Measurements from ENCODE around the gene RAB3IP.
"Not testable (repeated sequence)": the region's sequence is repeated elsewhere in the genome, so short reads cannot be mapped to it uniquely, and the experiment has no call there.

RAB3IP gene

DNA sequence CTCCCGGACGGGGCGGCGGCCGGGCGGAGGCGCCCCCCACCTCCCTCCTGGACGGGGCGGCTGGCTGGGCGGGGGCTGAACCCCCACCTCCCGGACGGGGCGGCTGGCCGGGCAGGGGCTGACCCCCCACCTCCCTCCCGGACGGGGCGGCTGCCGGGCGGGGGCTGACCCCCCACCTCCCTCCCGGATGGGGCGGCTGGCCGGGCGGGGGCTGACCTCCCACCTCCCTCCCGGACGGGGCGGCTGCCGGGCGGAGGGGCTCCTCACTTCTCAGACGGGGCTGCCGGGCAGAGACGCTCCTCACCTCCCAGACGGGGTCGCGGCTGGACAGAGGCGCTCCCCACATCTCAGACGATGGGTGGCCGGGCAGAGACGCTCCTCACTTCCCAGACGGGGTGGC is 20.9 kb downstream of the RAB3IP start:
- not testable (repeated sequence) for H3K27me3 ChIP-seq (ENCODE audit: insufficient read depth, low read length); H3K4me1 ChIP-seq (ENCODE audit: insufficient read depth, low read length); H3K27ac ChIP-seq (ENCODE audit: low read length); H3K9ac ChIP-seq (ENCODE audit: low read depth, low read length); H3K4me3 ChIP-seq (ENCODE audit: low read length)
- Histone ChIP-seq H3K36me3 (ENCODE audit: insufficient read depth, low read depth, low read length) (peaks cover 29% of the 10 kb centered on the region), H3K9me3 (ENCODE audit: insufficient read depth, low read depth, low read length) (peaks cover 45% of the 10 kb centered on the region)

DNA sequence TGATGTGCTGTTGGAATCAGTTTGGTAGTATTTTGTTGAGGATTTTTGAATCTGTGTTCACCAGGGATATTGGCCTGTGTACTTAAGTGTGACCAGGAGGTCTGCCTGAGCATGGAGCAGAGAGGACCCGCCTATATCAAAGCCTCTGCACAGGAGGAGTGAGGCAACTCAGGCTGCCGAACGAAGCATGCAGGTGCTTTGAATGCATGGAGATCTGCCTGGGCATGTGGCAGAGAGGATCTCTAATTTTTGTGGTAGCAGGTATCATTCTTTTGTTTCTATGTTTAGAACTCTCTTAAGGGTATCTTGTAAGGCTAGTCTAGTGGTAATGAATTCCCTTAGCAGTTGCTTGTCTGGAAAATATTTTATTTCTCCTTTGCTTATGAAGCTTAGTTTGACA is 26.9 kb downstream of the RAB3IP start:
- no peaks in the 10 kb centered on the region for H3K27me3 ChIP-seq (ENCODE audit: insufficient read depth, low read length)
- peaks cover 26% of the 10 kb centered on the region for H3K36me3 ChIP-seq (ENCODE audit: insufficient read depth, low read depth, low read length)
- H3K27ac ChIP-seq (ENCODE audit: low read length), result no peak overlapping the region
- H3K9ac ChIP-seq (ENCODE audit: low read depth, low read length), result no peak overlapping the region
- H3K9me3 ChIP-seq (ENCODE audit: insufficient read depth, low read depth, low read length), result peaks cover 59% of the 10 kb centered on the region
- no peaks in the 10 kb centered on the region; the same call in 1 of the 2 replicates for H3K4me1 ChIP-seq (ENCODE audit: insufficient read depth, low read length)
- no peak overlapping the region for H3K4me3 ChIP-seq (ENCODE audit: low read length)

DNA sequence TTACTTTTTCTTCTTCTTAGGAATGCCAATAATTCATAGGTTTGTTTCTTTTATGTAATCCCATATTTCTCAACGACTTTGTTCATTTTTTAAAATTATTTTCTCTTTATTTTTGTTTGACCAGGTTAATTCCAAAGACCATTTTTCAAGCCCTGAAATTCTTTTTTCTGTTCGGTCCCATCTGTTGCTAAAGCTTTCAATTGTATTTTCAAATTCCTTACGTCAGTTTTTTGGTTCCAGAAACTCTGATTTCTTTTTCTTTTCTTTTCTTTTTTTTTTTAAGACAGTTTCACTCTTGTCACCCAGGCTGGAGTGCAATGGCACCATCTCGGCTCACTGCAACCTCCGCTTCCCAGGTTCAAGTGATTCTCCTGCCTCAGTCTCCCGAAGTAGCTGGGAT is 27.6 kb downstream of the RAB3IP start:
- Histone ChIP-seq H3K27me3 (ENCODE audit: insufficient read depth, low read length) (no peaks in the 10 kb centered on the region), H3K4me3 (ENCODE audit: low read length) (no peak overlapping the region), H3K9me3 (ENCODE audit: insufficient read depth, low read depth, low read length) (peaks cover 57% of the 10 kb centered on the region), H3K36me3 (ENCODE audit: insufficient read depth, low read depth, low read length) (peaks cover 26% of the 10 kb centered on the region), H3K9ac (ENCODE audit: low read depth, low read length) (no peak overlapping the region), H3K4me1 (ENCODE audit: insufficient read depth, low read length) (no peaks in the 10 kb centered on the region; the same call in 1 of the 2 replicates), H3K27ac (ENCODE audit: low read length) (no peak overlapping the region)

- Histone ChIP-seq H3K4me3 (ENCODE audit: low read length) (no peak overlapping the region), H3K27me3 (ENCODE audit: insufficient read depth, low read length) (no peaks in the 10 kb centered on the region), H3K36me3 (ENCODE audit: insufficient read depth, low read depth, low read length) (no peaks in the 10 kb centered on the region), H3K9me3 (ENCODE audit: insufficient read depth, low read depth, low read length) (no peaks in the 10 kb centered on the region), H3K27ac (ENCODE audit: low read length) (no peak overlapping the region), H3K9ac (ENCODE audit: low read depth, low read length) (no peak overlapping the region), H3K4me1 (ENCODE audit: insufficient read depth, low read length) (no peaks in the 10 kb centered on the region)
These were observed 41.3 kb downstream of the RAB3IP start for GRCh38 chr12:69779928-69780327.

GRCh38 chr12:69783365-69783764 is 44.7 kb downstream of the RAB3IP start:
- H3K4me1 ChIP-seq (ENCODE audit: insufficient read depth, low read length), result no peaks in the 10 kb centered on the region
- no peak overlapping the region for H3K9ac ChIP-seq (ENCODE audit: low read depth, low read length)
- no peak overlapping the region for H3K27ac ChIP-seq (ENCODE audit: low read length)
- H3K9me3 ChIP-seq (ENCODE audit: insufficient read depth, low read depth, low read length), result no peaks in the 10 kb centered on the region
- no peak overlapping the region for H3K4me3 ChIP-seq (ENCODE audit: low read length)
- no peaks in the 10 kb centered on the region for H3K27me3 ChIP-seq (ENCODE audit: insufficient read depth, low read length)
- 0 out of 2 replicates have a peak, but pooled peaks cover 4% of the 10 kb centered on the region for H3K36me3 ChIP-seq (ENCODE audit: insufficient read depth, low read depth, low read length)

DNA sequence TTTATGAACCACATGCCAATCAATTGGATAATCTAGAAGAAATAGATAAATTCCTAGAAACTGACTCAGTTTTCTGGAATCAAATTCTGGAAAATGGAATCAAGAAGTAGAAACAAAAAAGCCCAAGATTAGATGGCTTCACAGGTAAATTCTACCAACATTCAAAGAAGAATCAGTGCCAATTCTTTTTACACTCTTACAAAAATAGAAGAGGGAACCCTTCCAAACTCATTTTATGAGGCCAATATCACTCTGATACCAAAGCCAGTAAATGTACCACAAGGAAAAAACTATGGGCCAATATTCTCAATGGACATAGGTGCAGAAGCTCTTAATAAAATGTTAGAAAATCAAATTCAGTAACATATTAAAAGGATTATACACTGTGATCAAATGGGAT is 50.7 kb downstream of the RAB3IP start:
- no peak overlapping the region for H3K27ac ChIP-seq (ENCODE audit: low read length)

GRCh38 chr12:69792533-69792932 is 53.9 kb downstream of the RAB3IP start:
- Histone ChIP-seq H3K4me1 (ENCODE audit: insufficient read depth, low read length) (no peaks in the 10 kb centered on the region), H3K9me3 (ENCODE audit: insufficient read depth, low read depth, low read length) (peaks cover 15% of the 10 kb centered on the region; the same call in 1 of the 2 replicates)

More for the DNA sequence above, 50.7 kb downstream of the RAB3IP start:
- Histone ChIP-seq H3K9me3 (ENCODE audit: insufficient read depth, low read depth, low read length) (peaks cover 15% of the 10 kb centered on the region; the same call in 1 of the 2 replicates), H3K27me3 (ENCODE audit: insufficient read depth, low read length) (no peaks in the 10 kb centered on the region), H3K9ac (ENCODE audit: low read depth, low read length) (no peak overlapping the region), H3K36me3 (ENCODE audit: insufficient read depth, low read depth, low read length) (0 out of 2 replicates have a peak, but pooled peaks cover 4% of the 10 kb centered on the region), H3K4me3 (ENCODE audit: low read length) (no peak overlapping the region), H3K4me1 (ENCODE audit: insufficient read depth, low read length) (no peaks in the 10 kb centered on the region)

GRCh38 chr12:69807101-69807897 is 68.6 kb downstream of the RAB3IP start:
- not testable (repeated sequence) for H3K4me3 ChIP-seq (ENCODE audit: low read length); H3K27me3 ChIP-seq (ENCODE audit: insufficient read depth, low read length); H3K27ac ChIP-seq (ENCODE audit: low read length); H3K9ac ChIP-seq (ENCODE audit: low read depth, low read length); H3K4me1 ChIP-seq (ENCODE audit: insufficient read depth, low read length)
- Histone ChIP-seq H3K36me3 (ENCODE audit: insufficient read depth, low read depth, low read length) (peaks cover 13% of the 10 kb centered on the region), H3K9me3 (ENCODE audit: insufficient read depth, low read depth, low read length) (peaks cover 16% of the 10 kb centered on the region)

More at GRCh38 chr12:69792533-69792932, 53.9 kb downstream of the RAB3IP start:
- no peaks in the 10 kb centered on the region for H3K27me3 ChIP-seq (ENCODE audit: insufficient read depth, low read length)
- no peak overlapping the region for H3K9ac ChIP-seq (ENCODE audit: low read depth, low read length)
- no peak overlapping the region for H3K4me3 ChIP-seq (ENCODE audit: low read length)
- H3K27ac ChIP-seq (ENCODE audit: low read length), result no peak overlapping the region
- peaks cover 15% of the 10 kb centered on the region for H3K36me3 ChIP-seq (ENCODE audit: insufficient read depth, low read depth, low read length)

DNA sequence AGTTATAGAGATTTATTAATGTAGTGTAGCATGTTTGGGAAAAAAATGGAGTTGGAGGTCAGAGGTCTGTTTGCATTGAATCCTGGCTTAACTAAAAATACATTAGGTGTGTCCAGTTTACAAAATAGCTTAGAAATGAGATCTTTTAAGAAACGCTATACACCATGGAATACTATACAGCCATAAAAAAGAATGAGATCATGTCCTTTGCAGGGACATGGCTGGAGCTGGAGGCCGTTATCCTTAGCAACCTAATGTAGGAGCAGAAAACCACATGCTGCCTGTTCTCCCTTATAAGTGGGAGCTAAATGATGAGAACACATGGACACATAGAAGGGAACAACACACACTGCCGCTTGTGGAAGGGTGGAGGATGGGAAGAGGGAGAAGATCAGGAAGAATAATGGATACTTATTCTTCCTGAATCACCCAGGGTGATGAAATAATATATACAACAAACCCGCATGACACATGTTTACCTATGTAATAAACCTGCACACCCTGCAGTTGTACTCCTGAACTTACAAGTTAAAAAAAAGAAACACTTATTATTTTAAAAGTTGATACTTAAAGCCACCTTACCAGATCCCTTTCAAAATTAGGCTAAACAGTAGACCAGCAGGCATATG is 72.3 kb downstream of the RAB3IP start:
- peaks cover 13% of the 10 kb centered on the region for H3K36me3 ChIP-seq (ENCODE audit: insufficient read depth, low read depth, low read length)
- peaks cover 16% of the 10 kb centered on the region for H3K9me3 ChIP-seq (ENCODE audit: insufficient read depth, low read depth, low read length)
- H3K27ac ChIP-seq (ENCODE audit: low read length), result no peak overlapping the region
- no peaks in the 10 kb centered on the region for H3K27me3 ChIP-seq (ENCODE audit: insufficient read depth, low read length)
- H3K9ac ChIP-seq (ENCODE audit: low read depth, low read length), result no peak overlapping the region
- H3K4me3 ChIP-seq (ENCODE audit: low read length), result no peak overlapping the region
- no peaks in the 10 kb centered on the region for H3K4me1 ChIP-seq (ENCODE audit: insufficient read depth, low read length)

- no peaks in the 10 kb centered on the region for H3K27me3 ChIP-seq (ENCODE audit: insufficient read depth, low read length)
- no peaks in the 10 kb centered on the region; the same call in 1 of the 2 replicates for H3K4me1 ChIP-seq (ENCODE audit: insufficient read depth, low read length)
- H3K9me3 ChIP-seq (ENCODE audit: insufficient read depth, low read depth, low read length), result peaks cover 4% of the 10 kb centered on the region
- H3K4me3 ChIP-seq (ENCODE audit: low read length), result no peak overlapping the region
- no peak overlapping the region for H3K27ac ChIP-seq (ENCODE audit: low read length)
- H3K9ac ChIP-seq (ENCODE audit: low read depth, low read length), result no peak overlapping the region
- peaks cover 5% of the 10 kb centered on the region for H3K36me3 ChIP-seq (ENCODE audit: insufficient read depth, low read depth, low read length)
These were observed 77.4 kb downstream of the RAB3IP start for GRCh38 chr12:69816082-69816481.

DNA sequence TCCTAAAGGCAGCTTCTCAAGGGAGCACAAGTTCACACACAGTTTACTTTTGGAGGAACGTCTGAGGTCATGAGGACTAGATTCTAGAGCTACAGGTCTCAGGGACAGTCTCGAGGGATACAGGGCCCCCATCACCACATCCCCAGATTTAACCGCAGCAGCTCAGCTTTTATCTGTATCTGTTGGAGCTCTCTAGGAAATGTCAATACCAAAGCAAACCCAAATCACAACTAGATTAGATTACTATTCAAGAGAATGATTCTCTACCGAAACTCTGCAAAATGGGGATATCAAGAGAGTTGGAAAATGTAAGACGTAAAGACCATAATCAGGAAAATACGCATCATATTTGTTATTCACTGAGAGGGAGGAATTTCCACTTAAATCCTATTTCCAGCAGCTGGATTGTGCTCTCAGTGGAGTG is 82.4 kb downstream of the RAB3IP start:
- H3K36me3 ChIP-seq (ENCODE audit: insufficient read depth, low read depth, low read length), result no peaks in the 10 kb centered on the region
- no peak overlapping the region for H3K9ac ChIP-seq (ENCODE audit: low read depth, low read length)
- H3K9me3 ChIP-seq (ENCODE audit: insufficient read depth, low read depth, low read length), result no peaks in the 10 kb centered on the region
- H3K4me3 ChIP-seq (ENCODE audit: low read length), result no peak overlapping the region
- no peak overlapping the region for H3K27ac ChIP-seq (ENCODE audit: low read length)
- H3K27me3 ChIP-seq (ENCODE audit: insufficient read depth, low read length), result no peaks in the 10 kb centered on the region
- peaks cover 5% of the 10 kb centered on the region; the same call in 1 of the 2 replicates for H3K4me1 ChIP-seq (ENCODE audit: insufficient read depth, low read length)

Measured in iPS-20b (cell line).